ENCODE results near the gene NR5A2.

- TF ChIP-seq CTCF (conservative IDR thresholded peaks at IDR 0.05; ENCODE audit: low read length) (no peak), EZH2phosphoT487 (IDR thresholded peaks at IDR 0.05; ENCODE audit: borderline replicate concordance) (no peak)
Measured at GRCh38 chr1:200152336-200152735, 124.8 kb downstream of the NR5A2 start.
